CD4-positive, alpha-beta T cell treated with Interleukin-21 for 1 hour (primary cell): ENCODE data around the gene IDH2.
A peak's percentile ranks its signal among the peaks of the same experiment; 100 is the strongest.

Experiments
- DNase-seq: peaks from one replicate; pipeline ENCODE4 v3.0.0-alpha.2; 2020

The IDH2 gene

DNA sequence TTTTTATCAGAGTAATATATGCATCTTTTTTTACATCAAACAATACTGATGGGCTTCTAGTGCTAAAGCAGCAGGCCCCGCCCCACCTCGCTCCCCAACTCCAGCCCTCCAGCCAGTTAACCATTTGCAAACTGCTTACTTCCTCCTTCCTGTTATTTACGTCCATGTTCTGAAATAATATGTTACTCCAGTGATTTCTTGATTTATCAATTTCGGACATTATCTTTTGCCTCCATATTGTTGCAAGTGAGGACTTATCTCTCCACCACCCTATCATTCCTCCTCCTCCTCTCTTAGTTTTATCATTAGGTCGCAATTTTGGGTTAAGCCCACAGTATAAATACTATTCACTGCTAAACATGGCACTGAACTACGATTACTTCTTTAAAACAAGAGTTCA lies 61.6 kb downstream of the IDH2 start:
- no peak for DNase-seq

DNA sequence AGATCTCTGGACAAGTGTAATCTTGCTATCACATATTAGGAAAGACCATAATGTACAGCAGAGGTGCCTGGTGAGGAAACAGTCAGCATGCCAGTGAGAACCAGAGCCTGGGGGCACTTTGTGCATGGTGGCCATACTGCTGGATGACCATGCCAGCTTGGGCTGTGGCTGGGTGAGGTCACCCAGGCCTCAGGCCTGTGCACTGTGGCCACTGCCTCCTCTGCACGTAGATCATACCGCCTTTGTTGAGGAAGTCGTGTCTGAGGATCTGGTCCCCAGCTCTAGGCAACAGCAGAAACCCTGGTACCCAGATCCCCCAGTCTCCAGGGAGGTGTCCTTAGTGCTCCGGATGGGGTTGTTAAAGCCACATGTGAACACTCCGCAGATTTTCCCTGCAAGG lies 62.3 kb downstream of the IDH2 start:
- DNase-seq, result no peak

DNA sequence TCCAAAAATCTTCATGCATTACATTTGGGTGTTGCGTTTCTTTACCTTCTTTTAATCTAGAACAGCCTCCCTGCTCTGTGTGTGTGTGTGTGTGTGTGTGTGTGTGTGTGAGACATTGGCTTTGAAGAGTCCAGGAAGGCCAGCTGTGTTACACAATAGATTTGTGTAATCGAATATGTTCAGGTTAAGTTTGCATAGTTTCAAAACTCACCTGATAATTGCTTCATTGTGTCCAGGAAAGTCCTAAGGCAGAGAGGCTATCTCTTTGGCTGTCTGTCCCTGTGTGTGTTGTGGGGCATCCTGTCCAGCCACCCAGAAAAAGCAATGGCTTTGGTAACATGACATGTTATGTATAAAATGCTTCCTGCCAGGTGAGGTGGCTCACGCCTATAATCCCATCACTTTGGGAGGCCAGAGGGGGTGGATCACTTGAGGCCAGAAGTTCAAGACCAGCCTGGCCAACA lies 63.6 kb downstream of the IDH2 start:
- DNase-seq, result no peak

DNA sequence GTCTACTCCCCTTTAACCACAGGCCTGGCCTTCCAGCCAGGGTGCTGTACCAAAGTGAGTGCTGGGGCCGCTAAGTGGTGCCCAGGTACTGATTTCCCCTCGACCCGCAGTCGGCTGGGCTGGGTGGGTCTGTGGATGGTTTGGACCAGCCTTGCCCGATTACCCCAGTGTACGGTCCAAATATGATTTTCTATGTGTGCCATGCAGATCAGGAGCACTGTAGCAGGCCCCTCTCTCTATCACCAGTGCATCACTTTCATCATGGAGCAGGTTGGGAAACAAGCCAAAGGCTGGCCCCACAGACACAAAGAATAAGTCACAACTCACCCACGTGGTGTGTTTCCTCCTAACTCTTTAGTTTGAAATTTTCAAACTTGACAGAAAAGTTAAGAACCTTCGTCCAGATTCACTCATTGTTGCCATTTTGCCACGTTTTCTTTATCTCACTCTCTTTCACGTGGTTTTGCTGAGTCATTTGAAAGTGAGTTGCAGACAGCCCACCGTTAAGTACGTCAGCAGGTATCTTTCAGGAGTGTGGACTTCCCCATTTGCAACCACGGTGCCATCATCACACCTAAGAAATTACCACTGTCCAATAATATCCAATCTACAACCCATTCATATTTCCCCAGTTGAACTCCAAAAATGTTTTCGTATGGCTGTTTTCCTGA lies 64.2 kb downstream of the IDH2 start:
- peak; percentile 50 for DNase-seq

DNA sequence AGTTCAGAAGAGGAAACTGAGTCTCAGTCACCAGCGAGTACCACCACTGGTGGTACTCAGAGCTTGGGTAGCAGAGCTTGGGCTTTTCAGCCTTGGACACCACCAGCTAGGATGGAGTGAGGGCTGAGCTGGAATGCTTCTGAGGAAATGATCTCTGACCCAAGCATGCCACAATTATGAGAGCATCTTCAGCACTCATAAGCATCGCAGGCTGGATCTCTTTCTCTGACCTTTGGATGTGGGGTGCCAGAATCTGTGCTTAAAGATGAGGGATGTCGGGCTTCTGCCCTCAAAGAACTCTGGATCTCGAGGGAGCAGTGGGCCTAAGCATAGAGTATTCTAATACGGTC lies 64.8 kb downstream of the IDH2 start:
- DNase-seq, result no peak

DNA sequence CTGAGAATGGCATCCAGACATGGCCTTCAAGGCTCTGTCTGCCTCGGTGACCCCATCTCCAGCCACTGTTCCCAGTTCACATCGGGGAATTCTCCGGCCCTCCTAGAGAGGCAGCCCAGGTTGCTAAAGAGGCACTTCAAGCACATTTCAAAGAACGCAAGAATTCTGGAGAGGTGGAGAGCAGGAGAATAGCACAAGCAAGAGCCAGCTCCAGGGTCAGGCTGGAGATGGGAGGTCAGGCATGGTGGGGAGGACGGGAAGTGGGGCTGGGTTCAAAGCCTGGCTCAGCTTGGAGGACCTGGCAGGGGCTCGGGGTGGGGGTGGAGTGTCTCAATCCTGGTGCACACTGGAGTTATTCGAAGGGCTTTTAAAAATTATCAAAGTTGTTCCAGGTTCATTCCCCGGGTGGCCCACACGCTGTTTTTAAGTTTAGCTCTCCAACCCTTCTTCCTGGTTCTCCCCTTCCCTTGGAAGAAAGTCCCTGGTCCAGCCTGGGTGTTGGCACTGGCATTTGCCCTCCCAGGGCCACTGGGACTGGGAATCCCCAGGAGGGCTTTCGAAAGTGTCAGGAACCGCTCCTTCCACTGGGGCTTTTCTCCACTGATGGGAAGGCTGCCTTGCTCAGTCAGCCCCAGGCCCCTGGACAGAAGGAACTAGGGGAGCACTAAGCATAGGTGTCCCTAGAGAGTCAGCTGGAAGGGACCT lies 65.3 kb downstream of the IDH2 start:
- DNase-seq, result no peak

DNA sequence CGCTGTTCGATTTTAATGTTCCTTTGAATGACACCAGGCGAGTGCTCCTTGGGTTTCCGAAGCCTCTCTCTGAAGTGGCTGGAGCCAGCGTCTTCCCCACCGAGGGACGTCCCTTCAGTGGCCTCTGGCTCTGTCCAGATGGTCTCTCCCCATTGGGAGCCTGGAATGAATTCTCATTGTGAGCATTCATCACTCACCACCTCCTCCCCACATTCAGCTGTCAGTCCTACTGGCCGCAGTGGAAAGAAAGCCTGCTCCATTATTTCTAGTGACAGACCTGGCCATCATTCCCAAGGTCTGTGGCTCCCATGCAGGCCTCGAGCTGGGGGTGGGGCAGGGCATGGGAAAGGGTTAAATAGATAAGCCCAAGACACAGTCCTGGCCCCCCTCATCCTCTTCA lies 65.9 kb downstream of the IDH2 start:
- no peak for DNase-seq

DNA sequence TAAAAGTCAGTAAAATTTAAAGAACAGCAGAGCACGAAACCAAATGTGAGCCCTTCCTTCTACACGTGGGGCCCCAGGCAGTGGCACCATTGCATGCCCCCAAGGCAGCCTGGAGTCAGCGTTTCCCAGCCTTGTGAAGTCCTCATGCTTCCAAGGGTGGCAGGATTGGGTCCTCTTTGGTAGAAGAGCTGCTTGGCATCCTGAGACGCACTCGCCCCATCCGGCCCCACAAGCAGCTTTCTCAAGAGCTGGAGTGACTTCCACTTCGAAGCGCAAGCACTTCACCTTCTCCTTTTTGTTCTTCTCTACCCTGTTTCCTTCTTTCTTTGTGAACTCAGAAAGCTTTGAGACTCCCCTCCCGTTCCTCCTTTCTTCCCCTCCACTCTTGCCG lies 66.4 kb downstream of the IDH2 start:
- no peak for DNase-seq

DNA sequence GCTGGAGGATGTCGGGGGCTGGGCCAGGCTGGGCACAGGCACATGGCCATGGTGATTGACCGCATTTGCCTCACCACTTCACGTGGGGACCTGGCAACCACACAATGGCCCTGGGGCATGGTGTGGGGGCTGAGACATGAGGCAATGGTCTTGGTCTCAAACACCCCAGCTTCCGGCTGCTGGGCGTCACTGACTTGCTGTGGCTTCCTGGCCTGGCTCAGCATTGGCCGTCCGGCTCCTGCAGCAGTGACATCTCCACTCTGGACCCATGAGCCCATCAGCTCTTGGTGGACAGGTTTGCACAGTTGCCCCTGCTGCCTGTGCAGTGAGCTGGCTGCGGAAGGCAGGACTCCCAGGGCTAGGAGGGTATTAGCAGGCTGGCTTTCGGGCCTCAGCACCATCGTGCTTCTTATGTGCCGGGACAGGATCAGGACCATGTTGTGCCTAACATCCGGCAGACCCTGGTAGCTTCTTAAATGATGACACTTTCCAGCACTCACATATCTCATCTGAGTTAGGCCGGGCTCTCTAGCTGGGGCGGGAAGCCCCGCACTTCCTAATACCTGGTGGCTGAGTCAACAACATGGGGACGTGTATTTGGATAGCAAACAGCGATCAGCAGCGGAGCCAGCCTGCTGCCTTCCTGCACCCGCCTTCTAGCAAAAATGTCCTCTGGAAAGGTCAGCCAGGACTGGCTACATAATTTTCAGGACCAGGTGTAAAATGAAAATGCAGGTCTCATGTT lies 67.0 kb downstream of the IDH2 start:
- DNase-seq, result peak; percentile 21

DNA sequence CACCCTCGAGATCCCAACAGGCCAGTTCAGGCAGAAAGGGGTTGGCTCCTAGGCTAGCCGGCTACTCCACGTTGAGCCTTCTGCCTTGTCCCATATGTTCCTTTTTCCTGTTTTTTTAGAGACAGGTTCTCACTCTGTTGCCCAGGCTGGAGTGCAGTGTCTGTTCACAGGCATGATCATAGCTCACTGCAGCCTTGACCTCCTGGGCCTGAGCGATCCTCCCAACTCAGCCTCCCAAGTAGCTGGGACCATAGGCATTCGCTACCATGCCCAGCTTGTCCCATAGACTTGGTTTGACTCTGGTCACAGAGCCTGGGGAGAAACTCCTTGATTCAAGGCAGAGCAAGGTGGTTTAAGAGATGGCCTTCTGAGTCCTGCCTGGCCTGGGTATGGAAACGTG lies 68.8 kb downstream of the IDH2 start:
- no peak for DNase-seq
